Endothelial cell (in vitro differentiated cells): ENCODE measurements around the gene CCDC74B. TPM values are rescaled to one million over a fixed set of nuclear protein-coding genes. Genes with fewer than 3 reads are reported as not detected.
"Not testable (repeated sequence)": the region's sequence is repeated elsewhere in the genome, so short reads cannot be mapped to it uniquely, and the experiment has no call there.

Experiments used
- DNase-seq: peaks from one replicate; pipeline ENCODE4 v3.0.0; 2021; ENCODE audit warnings: low spot score
- H3K27ac Mint-ChIP-seq: one replicate; pipeline ENCODE4 v1.8.0; 2021; ENCODE audit warnings: mixed read lengths, inconsistent platforms; ENCODE audit not compliant: unreplicated experiment
- H3K27me3 Mint-ChIP-seq: one replicate; pipeline ENCODE4 v1.8.0; 2021; ENCODE audit warnings: mild to moderate bottlenecking, moderate library complexity, mixed read lengths, inconsistent platforms; ENCODE audit not compliant: unreplicated experiment
- H3K36me3 Mint-ChIP-seq: one replicate; pipeline ENCODE4 v1.8.0; 2021; ENCODE audit warnings: mild to moderate bottlenecking, low read depth, mixed read lengths, inconsistent platforms; ENCODE audit not compliant: unreplicated experiment
- H3K4me1 Mint-ChIP-seq: one replicate; pipeline ENCODE4 v1.8.0; 2021; ENCODE audit warnings: mild to moderate bottlenecking, mixed read lengths, inconsistent platforms; ENCODE audit not compliant: unreplicated experiment
- H3K4me3 Mint-ChIP-seq: one replicate; pipeline ENCODE4 v1.8.0; 2021; ENCODE audit warnings: mild to moderate bottlenecking, mixed read lengths, inconsistent platforms; ENCODE audit not compliant: unreplicated experiment
- H3K9me3 Mint-ChIP-seq: one replicate; pipeline ENCODE4 v1.8.0; 2021; ENCODE audit warnings: mixed read lengths, inconsistent platforms; ENCODE audit not compliant: unreplicated experiment
- CTCF ChIP-seq: fragments of 200-600 bp; sonication (generic); IDR thresholded peaks from one replicate; pipeline ENCODE4 v1.5.0; 2021; ENCODE audit warnings: antibody characterized with exemption; ENCODE audit not compliant: unreplicated experiment
- total RNA-seq: library from RNA; stranded (reverse); fragmentation: NEBNext Ultra II Directional; extraction: Animal tissue kit (Norgen Biotek cat#: 25700); gene quantifications from one replicate; pipeline ENCODE4 v1.2.1, GENCODE V29; 2021; ENCODE audit not compliant: unreplicated experiment

CCDC74B gene
- total RNA-seq, 1 donor from 2014 or later, result 20.4 TPM

GRCh38 chr2:130186391-130186790 lies 41.5 kb upstream of the CCDC74B start:
- Mint-ChIP-seq H3K27me3 (peaks cover 3% of the 10 kb centered on the region), H3K36me3 (no peaks in the 10 kb centered on the region), H3K9me3 (no peaks in the 10 kb centered on the region), H3K4me1 (no peaks in the 10 kb centered on the region), H3K4me3 (no peak overlapping the region), H3K27ac (no peak overlapping the region)
- no peak for DNase-seq
- no peak for TF ChIP-seq CTCF

- no peaks in the 10 kb centered on the region for H3K36me3 Mint-ChIP-seq
- TF ChIP-seq CTCF, result no peak
- no peak overlapping the region for H3K4me3 Mint-ChIP-seq
- DNase-seq, result no peak
- peaks cover 5% of the 10 kb centered on the region for H3K27me3 Mint-ChIP-seq
- H3K9me3 Mint-ChIP-seq, result no peaks in the 10 kb centered on the region
- no peak overlapping the region for H3K27ac Mint-ChIP-seq
- peaks cover 2% of the 10 kb centered on the region for H3K4me1 Mint-ChIP-seq
Observed at GRCh38 chr2:130185896-130186295, 41.0 kb upstream of the CCDC74B start.

GRCh38 chr2:130185436-130185835 lies 40.5 kb upstream of the CCDC74B start:
- H3K27me3 Mint-ChIP-seq, result peaks cover 5% of the 10 kb centered on the region
- H3K4me1 Mint-ChIP-seq, result peaks cover 4% of the 10 kb centered on the region
- H3K9me3 Mint-ChIP-seq, result no peaks in the 10 kb centered on the region
- TF ChIP-seq CTCF, result no peak
- DNase-seq, result no peak
- no peak overlapping the region for H3K4me3 Mint-ChIP-seq
- no peaks in the 10 kb centered on the region for H3K36me3 Mint-ChIP-seq
- no peak overlapping the region for H3K27ac Mint-ChIP-seq

GRCh38 chr2:130183512-130184373 lies 38.8 kb upstream of the CCDC74B start:
- Mint-ChIP-seq H3K4me3 (no peak overlapping the region), H3K27ac (no peak overlapping the region), H3K9me3 (no peaks in the 10 kb centered on the region), H3K27me3 (peaks cover 5% of the 10 kb centered on the region), H3K4me1 (peaks cover 4% of the 10 kb centered on the region), H3K36me3 (no peaks in the 10 kb centered on the region)
- TF ChIP-seq CTCF, result no peak
- no peak for DNase-seq

GRCh38 chr2:130182826-130183511 lies 38.1 kb upstream of the CCDC74B start:
- not testable (repeated sequence) for H3K27me3 Mint-ChIP-seq, DNase-seq, H3K36me3 Mint-ChIP-seq, H3K4me1 Mint-ChIP-seq, H3K9me3 Mint-ChIP-seq, H3K27ac Mint-ChIP-seq
- peak overlapping the region; percentile 71 for H3K4me3 Mint-ChIP-seq
